NCI-H748 (cell line): ENCODE measurements around the gene HECTD2.
"Not testable (repeated sequence)": the region's sequence is repeated elsewhere in the genome, so short reads cannot be mapped to it uniquely, and the experiment has no call there.

Source experiments
- DNase-seq: peaks from one replicate; lab custom pipeline; 2025; ENCODE audit not compliant: unreplicated experiment; lab: John Stamatoyannopoulos, UW

The HECTD2 gene

GRCh38 chr10:91409869-91410637, at the start of gene HECTD2:
Gene HECTD2 (plus strand): TSS chr10:91410344. CDS start chr10:91410439, 95 bp downstream.
- DNase-seq, result peak; percentile 88

- DNase-seq, result no peak
Observed at GRCh38 chr10:91360461-91360860, 49.7 kb upstream of the HECTD2 start.

- DNase-seq, result not testable (repeated sequence)
Observed at GRCh38 chr10:91365519-91365918, 44.6 kb upstream of the HECTD2 start.

- DNase-seq, result no peak
Observed at GRCh38 chr10:91366704-91367103, 43.4 kb upstream of the HECTD2 start.

GRCh38 chr10:91367127-91367531, 43.0 kb upstream of the HECTD2 start:
- no peak for DNase-seq

GRCh38 chr10:91367558-91367957, 42.6 kb upstream of the HECTD2 start:
- no peak for DNase-seq

GRCh38 chr10:91369978-91370589, 40.1 kb upstream of the HECTD2 start:
- peak; percentile 17 for DNase-seq

- DNase-seq, result no peak
Observed at GRCh38 chr10:91374052-91374451, 36.1 kb upstream of the HECTD2 start.

GRCh38 chr10:91378061-91378460, 32.1 kb upstream of the HECTD2 start:
- no peak for DNase-seq

GRCh38 chr10:91380873-91381256, 29.3 kb upstream of the HECTD2 start:
- no peak for DNase-seq

- DNase-seq, result no peak
Observed at GRCh38 chr10:91381257-91381891, 28.8 kb upstream of the HECTD2 start.

GRCh38 chr10:91385306-91386085, 24.6 kb upstream of the HECTD2 start:
- no peak for DNase-seq

- peak; percentile 60 for DNase-seq
Observed at GRCh38 chr10:91389636-91390512, 20.3 kb upstream of the HECTD2 start.

GRCh38 chr10:91390513-91390825, 19.7 kb upstream of the HECTD2 start:
- not testable (repeated sequence) for DNase-seq

- no peak for DNase-seq
Observed at GRCh38 chr10:91391920-91392319, 18.2 kb upstream of the HECTD2 start.

GRCh38 chr10:91406322-91406721, 3.8 kb upstream of the HECTD2 start:
- no peak for DNase-seq

GRCh38 chr10:91409069-91409868, 875 bp upstream of the HECTD2 start:
- peak; percentile 84 for DNase-seq

- peak; percentile 40 for DNase-seq
Observed at GRCh38 chr10:91410638-91411371, 661 bp downstream of the HECTD2 start.

GRCh38 chr10:91411621-91412020, 1.5 kb downstream of the HECTD2 start:
- DNase-seq, result no peak
